ENCODE data around the gene ASTN2. TPM values are rescaled to one million over a fixed set of nuclear protein-coding genes. Genes with fewer than 3 reads are reported as not detected.

ASTN2 gene
- total and polyA plus RNA-seq, 9 of the 15 experiments (the other 6 are each of a cell fraction or from before 2014, with no cell fraction given), result 0.56 to 3.5 (median 1.9) TPM

DNA sequence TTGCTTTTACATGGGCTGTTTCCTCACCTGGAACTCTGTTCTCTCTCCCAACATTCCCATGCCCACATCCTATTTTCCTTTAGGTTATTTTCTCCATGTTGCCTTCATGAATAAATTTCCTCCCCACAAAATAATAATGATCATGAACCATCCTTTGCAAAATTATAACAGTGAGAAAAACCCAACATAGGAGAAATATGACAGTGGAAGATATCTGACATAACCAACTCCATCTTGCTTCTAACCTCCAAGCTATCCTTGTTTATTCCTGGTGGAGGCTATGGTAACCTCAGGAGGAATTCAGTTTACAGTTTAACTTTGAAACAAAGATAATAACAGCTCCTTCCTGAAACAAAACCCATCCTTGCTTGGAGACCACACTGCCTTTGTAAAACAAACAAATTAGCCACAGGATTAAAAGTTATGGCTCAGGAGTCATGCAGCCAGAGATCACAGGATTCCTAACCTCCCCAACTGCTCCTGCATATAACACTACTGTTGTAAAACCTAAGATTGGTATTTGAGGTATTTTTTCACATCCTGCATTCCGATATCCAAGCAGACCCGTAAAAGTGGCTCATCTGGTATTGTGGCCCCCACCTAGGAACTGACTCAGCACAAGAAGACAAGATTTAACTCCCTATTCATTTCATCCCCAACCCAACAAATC, 515.4 kb downstream of the ASTN2 start:
- no peak overlapping the region for H2AFZ ChIP-seq (ENCODE audit: low read depth, low read length)
- 0% methylated on average over 2 of the region's 2 CpGs for WGBS (ENCODE audit: insufficient coverage, low coverage, missing lambda C conversion rate)
- no peak overlapping the region for H3K4me3 ChIP-seq
- BruUV-seq (replicated peaks), result no TSS peak
- FAIRE-seq, result no peak
- H3K27ac ChIP-seq (ENCODE audit: extremely low read depth, low read depth, low read length), result no peak overlapping the region
- no peak for DNase-seq (ENCODE audit: extremely low read depth in 1 of 4, low spot score in 3 of 4)
- CTCF ChIA-PET (ENCODE audit: low intra/inter-chr PET ratio), result no interaction called here
- H3K4me1 ChIP-seq (replicated peaks in 1 of 2; ENCODE audit: control insufficient read depth in 2 of 2, insufficient read depth in 2 of 2, low read length in 2 of 2), result no peaks in the 10 kb centered on the region
- no peaks in the 10 kb centered on the region for H4K20me1 ChIP-seq (replicated peaks; ENCODE audit: control insufficient read depth, insufficient read depth, low read length)
- no peak overlapping the region for H3K4me2 ChIP-seq (ENCODE audit: insufficient read depth, low read length)
- no peaks in the 10 kb centered on the region for H3K36me3 ChIP-seq (ENCODE audit: control insufficient read depth, insufficient read depth, low read length)
- in situ Hi-C loops (cut with MboI), result no loop called here
- H3K9me1 ChIP-seq (ENCODE audit: control insufficient read depth, insufficient read depth, low read length), result no peaks in the 10 kb centered on the region
- no peak for ATAC-seq
- no peaks in the 10 kb centered on the region for H3K79me2 ChIP-seq (ENCODE audit: control insufficient read depth, insufficient read depth, low read length)
- intact Hi-C loops (cut with micrococcal nuclease), result no loop called here
- POLR2A ChIA-PET, result no interaction called here
- no peaks in the 10 kb centered on the region for H3K9me3 ChIP-seq (replicated peaks; ENCODE audit: control insufficient read depth, insufficient read depth, low read depth, low read length)
- H3K27me3 ChIP-seq (ENCODE audit: control insufficient read depth in 2 of 2, insufficient read depth in 2 of 2, low read length in 2 of 2), result no peaks in the 10 kb centered on the region
- H3K9ac ChIP-seq (ENCODE audit: insufficient read depth in 1 of 2, low read depth in 2 of 2, low read length in 2 of 2), result no peak overlapping the region
- no peak for TF ChIP-seq SETDB1 (IDR thresholded peaks at IDR 0.05; ENCODE audit: low read length)
- TF ChIP-seq ZNF707 (CRISPR knock-in tag; conservative IDR thresholded peaks at IDR 0.05), result no peak
- TF ChIP-seq RBM17 (IDR thresholded peaks at IDR 0.05; ENCODE audit: borderline replicate concordance, low read depth, low read length), result no peak
- TF ChIP-seq, protein P1, sequence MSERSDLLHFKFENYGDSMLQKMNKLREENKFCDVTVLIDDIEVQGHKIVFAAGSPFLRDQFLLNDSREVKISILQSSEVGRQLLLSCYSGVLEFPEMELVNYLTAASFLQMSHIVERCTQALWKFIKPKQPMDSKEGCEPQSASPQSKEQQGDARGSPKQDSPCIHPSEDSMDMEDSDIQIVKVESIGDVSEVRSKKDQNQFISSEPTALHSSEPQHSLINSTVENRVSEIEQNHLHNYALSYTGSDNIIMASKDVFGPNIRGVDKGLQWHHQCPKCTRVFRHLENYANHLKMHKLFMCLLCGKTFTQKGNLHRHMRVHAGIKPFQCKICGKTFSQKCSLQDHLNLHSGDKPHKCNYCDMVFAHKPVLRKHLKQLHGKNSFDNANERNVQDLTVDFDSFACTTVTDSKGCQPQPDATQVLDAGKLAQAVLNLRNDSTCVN (CRISPR knock-in tag; IDR thresholded peaks at IDR 0.05), result no peak
- no peak for TF ChIP-seq SMAD1 (IDR thresholded peaks at IDR 0.05; ENCODE audit: low read depth, low read length, partially characterized antibody)
- TF ChIP-seq MAFK (IDR thresholded peaks at IDR 0.05; ENCODE audit: low read length), result no peak
- no peak for TF ChIP-seq BCL6 (CRISPR knock-in tag; IDR thresholded peaks at IDR 0.05)
- TF ChIP-seq CREBBP (IDR thresholded peaks at IDR 0.05; ENCODE audit: low read depth, low read length), result no peak
- TF ChIP-seq NCOA4 (IDR thresholded peaks at IDR 0.05; ENCODE audit: partially characterized antibody), result no peak
- no peak for TF ChIP-seq NEUROD1 (IDR thresholded peaks at IDR 0.05; ENCODE audit: borderline replicate concordance, low read depth, low read length, partially characterized antibody)
- TF ChIP-seq, protein P2, sequence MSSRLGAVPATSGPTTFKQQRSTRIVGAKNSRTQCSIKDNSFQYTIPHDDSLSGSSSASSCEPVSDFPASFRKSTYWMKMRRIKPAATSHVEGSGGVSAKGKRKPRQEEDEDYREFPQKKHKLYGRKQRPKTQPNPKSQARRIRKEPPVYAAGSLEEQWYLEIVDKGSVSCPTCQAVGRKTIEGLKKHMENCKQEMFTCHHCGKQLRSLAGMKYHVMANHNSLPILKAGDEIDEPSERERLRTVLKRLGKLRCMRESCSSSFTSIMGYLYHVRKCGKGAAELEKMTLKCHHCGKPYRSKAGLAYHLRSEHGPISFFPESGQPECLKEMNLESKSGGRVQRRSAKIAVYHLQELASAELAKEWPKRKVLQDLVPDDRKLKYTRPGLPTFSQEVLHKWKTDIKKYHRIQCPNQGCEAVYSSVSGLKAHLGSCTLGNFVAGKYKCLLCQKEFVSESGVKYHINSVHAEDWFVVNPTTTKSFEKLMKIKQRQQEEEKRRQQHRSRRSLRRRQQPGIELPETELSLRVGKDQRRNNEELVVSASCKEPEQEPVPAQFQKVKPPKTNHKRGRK (tag; IDR thresholded peaks at IDR 0.05), result no peak
- TF ChIP-seq ZNF668 (CRISPR knock-in tag; IDR thresholded peaks at IDR 0.05), result no peak

All from K562 (cell line).